ENCODE measurements around the gene IRF3. TPM values are rescaled to one million over a fixed set of nuclear protein-coding genes. Genes with fewer than 3 reads are reported as not detected.
A peak's percentile ranks its signal among the peaks of the same experiment; 100 is the strongest.

Gene IRF3
- total RNA-seq, 1 donor from 2014 or later: 110 TPM

- TF ChIP-seq CTCF (IDR thresholded peaks at IDR 0.05; ENCODE audit: unreplicated experiment): no peak
- Mint-ChIP-seq H3K36me3 (ENCODE audit: insufficient read depth) (peaks cover 11% of the 10 kb centered on the region), H3K4me3 (ENCODE audit: low read depth) (peak overlapping the region; percentile 97), H3K4me1 (ENCODE audit: low read depth) (peaks cover 24% of the 10 kb centered on the region), H3K27me3 (no peaks in the 10 kb centered on the region), H3K27ac (peak overlapping the region; percentile 100), H3K9me3 (ENCODE audit: low read depth) (no peaks in the 10 kb centered on the region)
- peak; percentile 28 for DNase-seq (ENCODE audit: low spot score, unreplicated experiment)
These were observed 10.6 kb upstream of the IRF3 start for GRCh38 chr19:49676136-49676783.

GRCh38 chr19:49672131-49672919 is 6.7 kb upstream of the IRF3 start:
- peak; percentile 96 for TF ChIP-seq CTCF (IDR thresholded peaks at IDR 0.05; ENCODE audit: unreplicated experiment)

GRCh38 chr19:49669516-49669915 is 3.9 kb upstream of the IRF3 start:
- Mint-ChIP-seq H3K27me3 (no peaks in the 10 kb centered on the region), H3K27ac (no peak overlapping the region), H3K4me3 (ENCODE audit: low read depth) (no peak overlapping the region), H3K36me3 (ENCODE audit: insufficient read depth) (peaks cover 11% of the 10 kb centered on the region), H3K4me1 (ENCODE audit: low read depth) (peaks cover 27% of the 10 kb centered on the region), H3K9me3 (ENCODE audit: low read depth) (no peaks in the 10 kb centered on the region)
- TF ChIP-seq CTCF (IDR thresholded peaks at IDR 0.05; ENCODE audit: unreplicated experiment): no peak
- no peak for DNase-seq (ENCODE audit: low spot score, unreplicated experiment)

More at GRCh38 chr19:49672131-49672919, 6.7 kb upstream of the IRF3 start:
- peak overlapping the region; percentile 89 for H3K27ac Mint-ChIP-seq
- peak; percentile 83 for DNase-seq (ENCODE audit: low spot score, unreplicated experiment)
- peak overlapping the region; percentile 20 for H3K4me3 Mint-ChIP-seq (ENCODE audit: low read depth)
- peaks cover 11% of the 10 kb centered on the region for H3K36me3 Mint-ChIP-seq (ENCODE audit: insufficient read depth)
- peaks cover 9% of the 10 kb centered on the region for H3K4me1 Mint-ChIP-seq (ENCODE audit: low read depth)
- H3K27me3 Mint-ChIP-seq: no peaks in the 10 kb centered on the region
- H3K9me3 Mint-ChIP-seq (ENCODE audit: low read depth): no peaks in the 10 kb centered on the region

GRCh38 chr19:49667473-49667872 is 1.8 kb upstream of the IRF3 start:
- peaks cover 8% of the 10 kb centered on the region for H3K36me3 Mint-ChIP-seq (ENCODE audit: insufficient read depth)

More at GRCh38 chr19:49667473-49667872, 1.8 kb upstream of the IRF3 start:
- no peaks in the 10 kb centered on the region for H3K27me3 Mint-ChIP-seq
- no peak for TF ChIP-seq CTCF (IDR thresholded peaks at IDR 0.05; ENCODE audit: unreplicated experiment)
- H3K4me3 Mint-ChIP-seq (ENCODE audit: low read depth): peak overlapping the region; percentile 95
- H3K27ac Mint-ChIP-seq: peak overlapping the region; percentile 49
- no peaks in the 10 kb centered on the region for H3K9me3 Mint-ChIP-seq (ENCODE audit: low read depth)
- DNase-seq (ENCODE audit: low spot score, unreplicated experiment): no peak
- peaks cover 31% of the 10 kb centered on the region for H3K4me1 Mint-ChIP-seq (ENCODE audit: low read depth)
